HG03025 (cell line): ENCODE data around the gene SSH2.

Experiments used
- ATAC-seq: cut with Tn5 transposase; IDR thresholded peaks from one replicate; pipeline ENCODE4 v1.9.1; 2021; ENCODE audit warnings: mild to moderate bottlenecking, moderate library complexity; ENCODE audit not compliant: unreplicated experiment, low FRiP score

The SSH2 gene

DNA sequence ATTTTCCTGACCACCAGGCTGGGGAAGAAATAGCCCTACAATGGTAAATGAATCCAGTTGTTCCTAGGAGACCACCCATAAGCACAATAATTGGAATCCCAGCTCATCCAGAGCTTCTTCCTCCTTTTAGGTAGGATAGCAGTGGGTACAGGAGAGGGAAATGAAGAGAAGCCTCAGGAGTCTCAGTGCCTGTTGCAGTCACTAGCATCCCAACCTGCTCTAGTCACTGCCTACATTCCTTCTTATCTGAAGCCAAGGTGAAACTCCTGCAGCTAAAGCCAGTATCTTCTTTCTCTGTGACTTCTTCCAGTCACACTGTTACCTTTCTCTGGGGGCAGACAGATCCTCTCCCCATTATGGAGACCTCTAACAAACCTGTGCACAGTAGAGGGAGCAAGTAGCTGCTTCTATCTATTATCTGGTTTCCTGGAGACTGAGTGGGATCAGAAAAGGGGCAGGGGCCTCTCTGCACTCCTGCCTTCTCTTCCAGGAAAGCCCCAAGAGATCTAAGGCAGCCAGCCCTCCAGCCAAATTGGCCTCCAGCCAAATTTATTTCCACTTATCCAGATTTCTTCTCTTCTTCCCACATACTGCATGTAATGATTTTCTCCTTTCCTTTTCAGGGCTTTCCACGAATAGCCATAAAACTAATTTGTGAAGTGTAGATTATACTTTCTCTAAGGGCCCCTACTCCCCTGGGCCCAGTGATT is 85.5 kb downstream of the SSH2 start:
- no peak for ATAC-seq

DNA sequence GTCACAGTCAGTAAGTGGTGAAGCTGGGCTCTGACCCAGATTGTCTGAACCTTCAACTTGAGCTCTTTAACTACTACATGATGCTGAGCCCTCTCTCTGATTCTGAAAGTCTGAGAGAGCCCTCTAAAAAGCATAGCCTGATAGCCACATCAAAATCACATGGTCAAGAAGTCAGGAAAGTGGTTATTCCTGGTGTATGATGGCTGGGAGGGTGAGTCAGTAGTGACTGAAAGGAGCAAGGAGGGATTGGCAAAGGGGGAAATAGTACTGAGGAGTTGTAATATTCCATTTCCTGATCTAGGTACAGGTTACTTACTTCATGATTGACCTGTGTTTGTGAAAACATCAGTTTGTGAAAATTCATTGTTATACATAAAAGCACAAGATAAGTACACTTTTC is 89.1 kb downstream of the SSH2 start:
- no peak for ATAC-seq

DNA sequence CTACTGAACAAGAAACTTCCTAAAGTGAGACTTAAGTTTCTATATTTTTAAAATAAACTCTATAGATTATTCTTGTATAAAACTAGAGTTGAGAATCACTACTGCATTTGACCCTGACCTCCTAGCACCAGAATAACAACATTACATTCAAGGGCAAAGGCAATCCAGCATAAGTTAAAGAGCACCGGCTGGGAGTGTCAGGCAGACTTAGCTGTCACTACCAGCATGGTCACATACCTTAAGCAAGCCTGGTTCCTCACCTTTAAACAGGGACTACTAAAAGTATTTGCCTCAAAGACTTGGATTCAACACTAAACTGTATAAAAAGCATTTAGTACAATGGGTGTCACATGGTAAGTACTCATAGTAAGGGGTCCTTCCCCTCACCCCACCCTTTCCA is 90.4 kb downstream of the SSH2 start:
- no peak for ATAC-seq

- ATAC-seq: no peak
These were observed 91.1 kb downstream of the SSH2 start for GRCh38 chr17:29838961-29839360.

GRCh38 chr17:29837531-29837930 is 92.5 kb downstream of the SSH2 start:
- no peak for ATAC-seq

GRCh38 chr17:29836643-29837042 is 93.4 kb downstream of the SSH2 start:
- no peak for ATAC-seq

GRCh38 chr17:29835435-29836351 is 94.3 kb downstream of the SSH2 start:
- no peak for ATAC-seq

- ATAC-seq: no peak
These were observed 96.2 kb downstream of the SSH2 start for GRCh38 chr17:29833801-29834200.

DNA sequence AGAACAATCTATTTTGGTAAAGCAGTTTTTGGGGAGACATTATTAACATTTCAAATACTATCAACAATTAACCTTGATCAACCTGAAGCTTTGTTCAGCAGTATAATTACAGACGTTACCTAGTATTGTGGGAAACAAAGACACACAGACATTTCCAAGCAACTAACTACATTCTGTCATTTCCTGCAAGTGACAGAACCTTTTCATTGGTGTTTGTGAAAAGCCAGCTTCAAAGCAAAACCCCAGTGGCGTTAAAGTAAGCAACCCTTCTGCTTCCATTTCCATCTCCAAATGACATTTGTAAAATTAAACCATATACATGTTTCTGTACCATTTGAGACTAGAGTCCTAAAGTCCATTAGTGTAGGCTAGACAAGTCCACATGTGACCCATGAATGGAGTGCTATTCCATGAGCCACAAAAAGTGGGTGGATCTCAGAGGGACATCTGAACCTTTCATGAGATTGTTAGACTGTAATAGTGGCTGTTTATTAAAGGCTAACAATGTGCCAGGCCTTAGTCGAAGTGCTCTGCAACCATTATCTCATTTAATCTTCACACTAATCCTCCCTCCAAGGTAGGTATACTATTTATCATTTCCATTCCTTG is 101.2 kb downstream of the SSH2 start:
- no peak for ATAC-seq

DNA sequence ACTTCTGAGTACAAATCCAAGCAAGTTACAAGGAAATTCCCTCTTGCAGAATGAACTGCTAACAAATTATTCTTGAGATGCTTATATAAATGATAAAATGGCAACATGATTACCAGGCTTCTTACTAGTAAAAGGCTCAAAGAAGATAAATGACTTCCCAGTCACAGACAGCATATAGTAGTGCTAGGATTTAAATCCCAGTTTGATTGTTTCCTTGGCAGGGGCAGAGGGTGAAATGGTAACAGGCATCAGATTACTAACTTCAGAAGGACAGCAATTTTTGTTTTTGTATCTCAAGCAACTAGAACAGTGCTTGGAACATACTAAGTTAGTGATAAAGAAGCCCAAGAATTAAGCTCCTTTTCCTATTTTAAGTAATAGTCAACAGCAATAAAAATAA is 102.8 kb downstream of the SSH2 start:
- ATAC-seq: no peak

DNA sequence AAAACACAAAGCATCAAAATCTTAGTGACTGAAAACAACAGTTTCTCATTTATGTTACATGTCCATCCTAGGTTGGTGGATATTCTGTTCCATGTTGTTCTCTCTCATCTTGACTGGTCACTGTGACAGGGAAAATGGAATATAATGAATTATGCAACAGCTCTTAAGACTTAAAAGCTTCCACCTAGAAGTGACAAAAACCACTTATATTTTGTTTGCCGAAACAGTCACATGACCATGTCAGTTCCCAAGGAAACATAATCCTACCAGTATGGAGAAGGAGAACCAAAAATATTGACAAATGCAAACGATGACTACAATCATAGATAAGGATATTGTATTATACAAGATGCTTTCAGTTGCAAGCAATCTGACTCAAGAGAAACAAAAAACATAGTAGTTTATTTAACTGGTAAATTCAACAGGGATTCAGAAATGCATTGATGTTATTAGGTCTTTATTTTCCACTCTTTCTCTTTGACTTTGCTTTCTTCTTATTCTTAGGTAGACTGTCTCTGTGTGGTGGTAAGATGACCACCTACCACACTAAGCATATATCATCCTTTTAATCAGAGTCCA is 103.8 kb downstream of the SSH2 start:
- ATAC-seq: no peak

DNA sequence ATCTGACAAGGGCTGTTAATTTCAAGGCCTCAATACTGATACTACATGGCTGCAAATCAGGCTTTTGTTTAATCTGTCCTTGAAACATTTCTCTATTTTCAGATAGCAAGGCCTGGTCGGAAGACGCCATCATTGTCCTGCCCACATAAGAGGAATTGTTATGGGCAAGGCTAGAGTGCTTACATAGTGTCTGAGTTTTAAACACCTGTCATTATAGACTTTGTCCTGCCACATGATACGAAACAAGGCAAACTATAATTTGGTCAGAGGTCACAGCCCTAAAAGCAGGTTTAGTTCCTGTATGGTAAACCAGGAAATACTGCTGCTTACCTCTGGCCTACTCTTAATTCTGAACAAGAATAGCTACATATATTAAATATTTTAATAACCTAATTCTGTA is 104.4 kb downstream of the SSH2 start:
- no peak for ATAC-seq

DNA sequence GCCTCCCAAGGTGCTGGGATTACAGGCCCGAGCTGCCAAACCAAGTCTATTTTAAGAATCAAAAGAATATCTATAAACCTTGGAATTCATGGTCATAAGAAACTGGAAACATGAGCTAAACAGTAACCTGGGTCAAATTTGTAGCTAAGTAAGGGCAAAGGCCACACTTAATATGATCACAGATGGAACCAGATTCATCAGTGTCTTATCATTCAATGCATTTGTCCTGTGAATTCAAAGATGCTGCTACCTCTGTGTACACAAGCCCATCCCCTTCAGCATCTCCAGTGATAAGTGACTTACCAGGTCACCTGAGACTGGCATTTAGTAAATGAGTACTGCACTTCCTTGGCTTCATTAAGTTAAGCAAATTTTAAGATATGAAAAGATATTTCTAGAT is 108.1 kb downstream of the SSH2 start:
- ATAC-seq: no peak

DNA sequence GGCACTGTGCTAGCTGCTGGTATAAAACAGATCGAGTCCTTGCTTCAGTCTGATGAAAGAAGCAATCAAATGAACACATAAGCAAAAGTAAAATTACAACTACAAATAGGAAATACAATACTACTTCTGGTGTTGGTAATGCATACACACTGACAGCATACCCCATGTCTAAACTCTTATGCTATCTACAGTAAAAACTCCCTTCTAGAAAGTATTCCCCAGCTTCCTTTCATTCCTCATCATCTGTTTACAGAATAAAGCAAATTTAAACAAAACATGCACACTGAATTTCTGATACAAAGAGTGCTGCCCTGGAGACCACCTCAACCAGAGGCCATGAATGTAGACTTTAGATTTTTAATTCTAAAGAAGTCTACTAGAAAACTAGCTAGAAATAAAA is 109.6 kb downstream of the SSH2 start:
- ATAC-seq: no peak

- ATAC-seq: no peak
These were observed 122.3 kb downstream of the SSH2 start for GRCh38 chr17:29807520-29808361.

DNA sequence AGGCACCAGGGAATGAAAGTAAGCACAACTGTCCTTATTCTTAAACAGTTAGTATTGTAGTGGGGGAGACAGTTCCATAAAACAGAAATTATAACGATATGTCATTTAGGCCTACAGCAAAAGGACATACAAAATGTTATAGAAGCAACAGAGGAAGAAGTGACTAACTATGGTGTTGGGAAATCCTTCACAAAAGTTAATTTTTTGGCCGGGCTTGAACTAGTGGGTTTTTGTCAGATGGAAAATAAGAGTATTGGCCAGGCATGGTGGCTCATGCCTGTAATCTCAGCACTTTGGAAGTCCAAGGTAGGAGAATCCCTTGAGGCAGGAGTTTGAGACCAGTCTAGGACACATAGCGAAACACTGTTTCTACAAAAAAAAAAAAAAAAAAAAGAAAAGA is 127.8 kb downstream of the SSH2 start:
- ATAC-seq: no peak

DNA sequence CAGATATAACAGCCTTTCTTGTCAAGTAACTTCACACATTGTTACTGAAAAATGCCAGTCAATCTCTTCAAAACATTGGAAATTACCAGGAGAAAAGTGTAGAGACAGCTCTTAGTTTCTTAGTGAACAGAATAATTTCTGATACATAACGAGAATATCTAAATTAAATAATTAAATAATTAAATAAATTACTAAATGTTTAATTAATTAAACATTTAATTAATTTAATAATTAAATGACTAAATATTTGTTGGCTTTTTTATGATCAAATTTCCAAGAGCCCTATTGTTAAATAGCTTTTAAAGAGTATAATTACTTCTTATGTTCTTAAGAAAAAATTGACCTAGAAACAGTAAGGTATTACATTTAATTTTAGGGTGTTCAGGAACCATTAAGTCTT is 129.6 kb downstream of the SSH2 start:
- no peak for ATAC-seq

DNA sequence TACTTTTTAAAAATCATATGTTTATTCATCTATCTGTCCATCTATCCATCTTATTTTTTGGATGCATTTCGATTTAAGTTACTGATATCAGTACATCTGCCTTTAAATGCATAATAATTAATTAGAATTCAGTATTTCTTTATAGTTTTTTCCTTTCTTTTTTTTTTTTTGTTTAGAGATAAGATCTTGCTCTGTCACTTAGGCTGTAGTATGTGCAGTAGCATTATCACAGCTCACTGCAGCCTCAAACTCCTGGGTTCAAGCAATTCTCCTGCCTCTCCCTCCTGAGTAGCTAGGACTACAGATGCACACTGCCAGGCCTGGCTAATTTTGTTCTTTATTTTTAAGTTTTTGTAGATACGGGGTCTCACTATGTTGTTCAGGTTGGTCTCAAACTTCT is 133.4 kb downstream of the SSH2 start:
- ATAC-seq: no peak

DNA sequence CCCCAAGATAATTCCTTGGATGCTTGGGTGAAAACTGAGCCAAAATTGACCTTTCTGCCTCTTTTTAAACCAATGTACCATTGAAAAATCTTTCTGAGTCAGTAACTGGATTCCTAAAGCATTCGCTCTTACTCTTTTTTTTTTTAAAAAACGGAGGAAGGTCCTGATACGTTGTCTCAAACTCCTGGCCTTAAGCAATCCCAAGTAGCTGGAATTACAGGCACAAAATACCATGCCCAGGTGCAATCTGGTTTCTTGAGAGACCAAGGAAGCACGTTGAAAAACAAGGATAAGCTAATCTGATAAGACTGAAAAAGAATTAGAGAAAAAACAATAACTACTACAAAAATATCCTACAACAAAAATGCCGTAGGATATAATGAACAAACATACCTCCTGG is 136.5 kb downstream of the SSH2 start:
- ATAC-seq: no peak

GRCh38 chr17:29791336-29792080 is 138.5 kb downstream of the SSH2 start:
- ATAC-seq: no peak
